ENCODE data around the gene VASH1. TPM values are rescaled to one million over a fixed set of nuclear protein-coding genes. Genes with fewer than 3 reads are reported as not detected.

The VASH1 gene
- total and polyA plus RNA-seq, 2 of the 13 experiments (the other 11 are each of a cell fraction or from before 2014, with no cell fraction given) = 0.11 to 0.24 TPM

DNA sequence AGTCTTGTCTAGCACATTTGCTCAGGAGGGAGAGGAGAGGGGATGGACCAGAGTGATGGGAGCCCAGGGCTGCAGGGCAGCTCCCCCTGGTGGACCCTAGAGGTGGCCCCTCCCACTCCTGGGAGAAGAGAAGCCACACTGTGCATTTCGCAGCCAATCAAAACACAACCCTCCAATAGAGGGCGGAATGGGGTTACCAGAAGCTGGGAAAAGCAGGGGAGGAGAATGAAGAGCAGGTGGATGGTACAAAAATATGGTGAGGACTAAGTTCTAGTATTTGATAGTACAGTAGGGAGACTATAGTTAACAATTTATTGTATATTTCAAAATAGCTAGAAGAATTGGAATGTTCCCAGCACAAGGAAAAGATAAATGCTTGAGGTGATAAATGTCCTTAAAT is 23.6 kb downstream of the VASH1 start (continued):
- no peak for TF ChIP-seq BRD4 (CRISPR knock-in tag; IDR thresholded peaks at IDR 0.05)
- TF ChIP-seq ZFP90 (CRISPR knock-in tag; IDR thresholded peaks at IDR 0.05; ENCODE audit: borderline replicate concordance) = no peak
- no peak for TF ChIP-seq ZNF737 (CRISPR knock-in tag; IDR thresholded peaks at IDR 0.05; ENCODE audit: borderline replicate concordance)
- no peak for TF ChIP-seq TARDBP (CRISPR knock-in tag; IDR thresholded peaks at IDR 0.05)
- TF ChIP-seq ZNF782 (CRISPR knock-in tag; IDR thresholded peaks at IDR 0.05; ENCODE audit: borderline replicate concordance) = no peak
- TF ChIP-seq, protein P1, sequence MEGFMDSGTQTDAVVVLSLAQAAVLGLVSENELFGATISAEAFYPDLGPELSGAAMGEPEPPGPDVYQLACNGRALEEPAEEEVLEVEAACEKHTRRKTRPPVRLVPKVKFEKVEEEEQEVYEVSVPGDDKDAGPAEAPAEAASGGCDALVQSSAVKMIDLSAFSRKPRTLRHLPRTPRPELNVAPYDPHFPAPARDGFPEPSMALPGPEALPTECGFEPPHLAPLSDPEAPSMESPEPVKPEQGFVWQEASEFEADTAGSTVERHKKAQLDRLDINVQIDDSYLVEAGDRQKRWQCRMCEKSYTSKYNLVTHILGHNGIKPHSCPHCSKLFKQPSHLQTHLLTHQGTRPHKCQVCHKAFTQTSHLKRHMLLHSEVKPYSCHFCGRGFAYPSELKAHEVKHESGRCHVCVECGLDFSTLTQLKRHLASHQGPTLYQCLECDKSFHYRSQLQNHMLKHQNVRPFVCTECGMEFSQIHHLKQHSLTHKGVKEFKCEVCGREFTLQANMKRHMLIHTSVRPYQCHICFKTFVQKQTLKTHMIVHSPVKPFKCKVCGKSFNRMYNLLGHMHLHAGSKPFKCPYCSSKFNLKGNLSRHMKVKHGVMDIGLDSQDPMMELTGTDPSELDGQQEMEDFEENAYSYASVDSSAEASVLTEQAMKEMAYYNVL (CRISPR knock-in tag; IDR thresholded peaks at IDR 0.05; ENCODE audit: borderline replicate concordance) = 0 out of 2 replicates have a peak, but pooled peaks have one; percentile 31
- no peak for TF ChIP-seq RORA (CRISPR knock-in tag; IDR thresholded peaks at IDR 0.05)
- no peak for TF ChIP-seq ZMYM2 (CRISPR knock-in tag; IDR thresholded peaks at IDR 0.05)
- TF ChIP-seq, protein P2, sequence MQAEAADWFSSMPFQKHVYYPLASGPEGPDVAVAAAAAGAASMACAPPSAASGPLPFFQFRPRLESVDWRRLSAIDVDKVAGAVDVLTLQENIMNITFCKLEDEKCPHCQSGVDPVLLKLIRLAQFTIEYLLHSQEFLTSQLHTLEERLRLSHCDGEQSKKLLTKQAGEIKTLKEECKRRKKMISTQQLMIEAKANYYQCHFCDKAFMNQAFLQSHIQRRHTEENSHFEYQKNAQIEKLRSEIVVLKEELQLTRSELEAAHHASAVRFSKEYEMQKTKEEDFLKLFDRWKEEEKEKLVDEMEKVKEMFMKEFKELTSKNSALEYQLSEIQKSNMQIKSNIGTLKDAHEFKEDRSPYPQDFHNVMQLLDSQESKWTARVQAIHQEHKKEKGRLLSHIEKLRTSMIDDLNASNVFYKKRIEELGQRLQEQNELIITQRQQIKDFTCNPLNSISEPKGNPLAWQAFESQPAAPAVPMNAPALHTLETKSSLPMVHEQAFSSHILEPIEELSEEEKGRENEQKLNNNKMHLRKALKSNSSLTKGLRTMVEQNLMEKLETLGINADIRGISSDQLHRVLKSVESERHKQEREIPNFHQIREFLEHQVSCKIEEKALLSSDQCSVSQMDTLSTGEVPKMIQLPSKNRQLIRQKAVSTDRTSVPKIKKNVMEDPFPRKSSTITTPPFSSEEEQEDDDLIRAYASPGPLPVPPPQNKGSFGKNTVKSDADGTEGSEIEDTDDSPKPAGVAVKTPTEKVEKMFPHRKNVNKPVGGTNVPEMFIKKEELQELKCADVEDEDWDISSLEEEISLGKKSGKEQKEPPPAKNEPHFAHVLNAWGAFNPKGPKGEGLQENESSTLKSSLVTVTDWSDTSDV (CRISPR knock-in tag; IDR thresholded peaks at IDR 0.05) = no peak
- no peak for TF ChIP-seq ZNF598 (CRISPR knock-in tag; IDR thresholded peaks at IDR 0.05; ENCODE audit: borderline replicate concordance)
- no peak for TF ChIP-seq FOXP1 (IDR thresholded peaks at IDR 0.05)
- no peak for TF ChIP-seq FOXP1 (CRISPR knock-in tag; IDR thresholded peaks at IDR 0.05)
- TF ChIP-seq HNRNPH1 (optimal IDR thresholded peaks at IDR 0.05; ENCODE audit: low read depth, low read length) = no peak
- no peak for TF ChIP-seq SUZ12 (IDR thresholded peaks at IDR 0.05; ENCODE audit: low read depth, low read length)
- TF ChIP-seq NFIB (CRISPR knock-in tag; IDR thresholded peaks at IDR 0.05; ENCODE audit: borderline replicate concordance) = no peak
